ENCODE data around the gene UBXN6.

UBXN6 gene

GRCh38 chr19:4493104-4493928 is 35.7 kb upstream of the UBXN6 start:
- DNase-seq: no peak

- DNase-seq: no peak
Observed at GRCh38 chr19:4492337-4493103, 34.9 kb upstream of the UBXN6 start.

DNA sequence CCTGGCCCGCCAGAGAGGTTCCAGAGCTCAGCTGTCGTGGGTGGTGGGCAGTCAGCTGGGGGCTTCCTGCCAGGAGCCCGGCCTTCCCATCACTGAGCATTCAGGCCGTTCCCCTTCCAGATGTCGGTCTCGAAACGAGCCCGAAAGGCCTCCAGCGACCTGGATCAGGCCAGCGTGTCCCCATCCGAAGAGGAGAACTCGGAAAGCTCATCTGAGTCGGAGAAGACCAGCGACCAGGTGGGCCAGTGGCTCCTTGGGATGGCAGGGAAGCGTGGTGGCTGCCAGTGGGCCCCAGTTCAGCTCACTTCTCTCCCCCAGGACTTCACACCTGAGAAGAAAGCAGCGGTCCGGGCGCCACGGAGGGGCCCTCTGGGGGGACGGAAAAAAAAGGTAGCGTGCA is 33.9 kb upstream of the UBXN6 start:
- DNase-seq: no peak

DNA sequence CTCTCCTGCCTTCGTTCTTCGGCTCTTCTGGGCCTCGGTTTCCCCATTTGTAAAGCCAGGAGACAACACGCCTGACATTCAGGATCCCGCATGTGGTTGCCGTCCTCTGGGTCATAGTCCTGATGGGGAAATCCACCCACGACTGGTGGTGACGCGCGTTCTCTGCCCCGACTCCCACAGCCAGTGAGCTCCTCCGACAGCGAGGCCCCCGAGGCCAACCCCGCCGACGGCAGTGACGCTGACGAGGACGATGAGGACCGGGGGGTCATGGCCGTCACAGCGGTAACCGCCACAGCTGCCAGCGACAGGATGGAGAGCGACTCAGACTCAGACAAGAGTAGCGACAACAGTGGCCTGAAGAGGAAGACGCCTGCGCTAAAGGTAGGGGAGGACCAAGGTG is 30.9 kb upstream of the UBXN6 start:
- DNase-seq: no peak

DNA sequence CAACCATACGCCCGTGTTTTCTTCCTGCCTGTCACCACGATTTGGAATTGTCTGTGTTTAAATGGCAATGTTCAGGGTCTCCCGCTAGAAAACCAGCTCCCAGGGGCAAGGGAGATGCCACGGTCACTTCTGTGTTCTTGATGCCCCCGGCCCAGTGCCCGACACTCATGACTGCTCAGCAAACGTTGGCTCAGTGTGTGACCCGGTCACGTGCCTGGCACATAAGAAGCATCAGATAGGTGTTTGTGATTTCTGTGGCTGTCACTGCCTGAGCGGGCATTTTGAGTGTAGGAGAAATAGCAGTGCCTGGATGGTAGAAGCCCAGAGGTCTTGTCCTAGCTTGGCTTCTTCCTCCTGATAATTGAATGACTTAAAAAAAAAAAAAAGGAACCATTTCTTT is 30.0 kb upstream of the UBXN6 start:
- no peak for DNase-seq

DNA sequence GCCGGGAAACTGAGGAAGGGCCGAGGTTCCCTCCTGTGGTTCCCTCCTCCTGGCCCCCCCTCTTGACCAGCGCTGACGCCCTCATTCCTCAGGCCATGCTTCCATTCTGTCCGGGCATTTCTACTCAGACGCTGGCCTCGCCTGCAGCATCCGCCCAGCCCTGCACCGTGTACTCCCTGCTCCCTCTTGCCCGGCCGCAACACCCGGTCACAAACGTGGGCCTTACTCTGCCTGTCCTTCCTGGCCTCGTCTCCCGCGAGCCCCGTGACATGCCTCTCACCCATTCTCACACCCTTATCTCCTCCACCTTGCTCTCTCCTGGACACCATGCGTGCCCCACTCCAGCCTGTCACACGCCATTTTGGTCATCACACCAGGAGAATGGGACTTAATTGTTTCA is 25.8 kb upstream of the UBXN6 start:
- DNase-seq: no peak

- DNase-seq: no peak
Observed at GRCh38 chr19:4482721-4483364, 25.2 kb upstream of the UBXN6 start.

- DNase-seq: no peak
Observed at GRCh38 chr19:4477034-4477801, 19.6 kb upstream of the UBXN6 start.

DNA sequence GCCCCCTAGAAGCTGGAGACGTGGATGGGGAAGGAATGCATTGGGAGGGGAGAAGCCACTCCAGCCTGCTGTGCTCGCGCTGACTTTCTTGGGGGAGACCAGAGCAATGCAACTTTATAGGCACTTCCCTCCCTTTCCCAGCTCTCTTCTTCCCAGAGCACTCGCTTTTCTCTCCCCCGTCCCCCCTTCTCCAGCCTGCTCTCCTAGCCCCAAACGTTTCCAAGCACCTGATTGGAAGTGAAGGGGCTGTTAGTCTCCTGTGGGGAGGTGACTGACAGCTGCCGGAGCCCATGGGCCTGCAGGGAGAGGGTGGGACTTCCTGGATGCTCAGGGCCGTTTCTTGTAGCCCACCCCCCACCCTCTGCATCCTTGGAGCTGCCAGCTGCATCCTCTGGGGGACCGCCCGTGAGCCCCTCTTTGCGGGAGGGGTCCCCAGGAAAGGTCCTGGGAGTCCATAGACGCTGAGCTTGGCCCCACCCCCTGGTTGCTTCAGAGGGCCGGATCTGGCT is 17.0 kb upstream of the UBXN6 start:
- DNase-seq: peak in 1 of 2 experiments; percentile 21

- DNase-seq: no peak
Observed at GRCh38 chr19:4473763-4474513, 16.3 kb upstream of the UBXN6 start.

DNA sequence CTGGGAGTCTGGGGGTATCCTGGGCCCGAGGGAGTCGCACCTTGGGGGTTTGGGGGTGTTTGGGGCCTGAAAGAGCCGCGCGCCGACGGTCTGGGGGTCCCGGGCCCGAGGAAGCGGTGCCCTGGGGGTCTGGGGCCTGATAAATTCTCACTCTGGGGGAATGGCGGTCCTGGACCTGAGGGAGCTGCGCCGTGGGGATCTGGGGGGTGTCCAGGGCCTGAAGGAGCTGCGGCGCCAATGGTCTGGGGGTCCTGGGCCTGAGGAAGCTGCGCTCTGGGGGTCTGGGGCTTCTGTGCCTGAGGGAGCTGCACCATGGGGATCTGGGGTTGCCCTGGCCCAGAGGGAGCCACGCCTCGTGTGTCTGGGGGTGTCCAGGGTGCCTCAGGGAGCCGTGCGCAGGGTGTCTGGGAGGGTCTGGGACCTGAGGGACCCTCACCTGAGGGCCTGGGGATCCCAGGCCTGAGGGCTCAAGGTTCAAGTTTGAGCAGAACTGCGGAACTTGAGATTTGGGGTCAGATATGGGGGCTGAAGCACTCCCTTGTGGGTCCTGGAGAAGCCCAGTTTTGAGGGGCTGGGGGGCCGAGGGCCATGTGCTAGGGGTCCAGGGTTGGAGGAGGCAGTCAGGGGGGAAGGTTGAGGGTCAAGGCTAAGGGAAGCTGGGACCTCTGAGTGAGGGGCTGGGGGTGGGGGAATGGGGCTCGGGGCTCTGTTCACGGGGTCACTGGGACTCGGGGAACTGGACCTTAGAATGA is 15.6 kb upstream of the UBXN6 start:
- DNase-seq: no peak

- DNase-seq: no peak
Observed at GRCh38 chr19:4472174-4472974, 14.8 kb upstream of the UBXN6 start, which contains the start of gene HDGFL2. TSS of gene HDGFL2 (plus strand) at chr19:4472297. CDS start at chr19:4472351, 54 bp downstream.

DNA sequence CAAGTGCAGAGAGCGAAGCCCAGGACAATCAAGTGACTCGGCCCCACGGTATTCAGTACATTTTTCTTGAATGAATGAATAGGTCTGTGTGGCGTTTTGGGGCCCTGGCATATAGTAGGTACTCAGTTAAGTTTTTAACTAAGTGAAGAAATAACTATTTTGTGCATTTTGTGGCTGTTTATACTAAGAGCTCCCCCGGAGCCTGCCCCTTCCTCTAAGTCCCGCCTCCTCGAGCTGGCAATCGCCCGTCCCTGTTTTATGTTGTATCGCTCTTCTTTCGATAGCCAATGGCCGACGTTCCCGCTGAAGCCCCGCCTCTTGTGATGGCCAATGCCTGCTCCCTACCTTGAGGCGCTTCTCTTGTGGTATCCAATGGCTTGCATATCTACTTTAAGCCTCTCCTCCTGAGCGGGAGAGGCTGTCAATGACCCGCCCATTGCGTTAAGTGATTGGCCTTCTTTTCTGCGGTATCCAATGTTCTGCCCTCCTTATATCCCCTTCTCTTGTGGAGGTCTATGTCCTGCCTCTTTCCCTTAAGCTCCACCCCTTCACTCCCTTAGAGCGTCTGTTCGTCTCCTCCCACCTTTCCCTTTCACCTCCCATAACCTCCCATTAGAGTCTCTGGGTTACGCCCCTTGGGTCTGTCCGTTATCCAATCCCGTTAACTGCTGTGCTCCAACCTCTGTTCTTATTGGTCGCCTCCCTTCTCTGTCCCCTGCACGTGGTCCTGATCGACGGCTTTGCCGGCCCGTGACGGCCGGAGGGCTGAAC is 14.0 kb upstream of the UBXN6 start:
- DNase-seq: peak; percentile 99 to 100

DNA sequence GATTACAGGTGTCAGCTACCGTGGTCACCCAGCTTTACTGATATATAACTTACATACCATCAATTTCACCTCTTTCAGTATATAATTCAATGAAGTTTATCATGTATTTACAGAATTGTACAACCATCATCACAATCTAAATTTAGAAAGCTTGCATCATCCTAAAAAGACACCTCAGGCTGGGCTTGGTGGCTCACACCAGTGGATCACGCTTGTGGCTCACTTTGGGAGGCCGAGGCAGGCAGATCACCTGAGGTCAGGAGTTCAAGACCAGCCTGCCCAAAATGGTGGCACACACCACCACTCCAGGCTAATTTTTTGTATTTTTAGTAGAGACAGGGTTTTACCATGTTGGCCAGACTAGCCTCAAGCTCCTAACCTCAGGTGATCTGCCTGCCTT is 10.2 kb upstream of the UBXN6 start:
- no peak for DNase-seq

GRCh38 chr19:4464815-4465581 is 7.4 kb upstream of the UBXN6 start:
- DNase-seq: no peak

DNA sequence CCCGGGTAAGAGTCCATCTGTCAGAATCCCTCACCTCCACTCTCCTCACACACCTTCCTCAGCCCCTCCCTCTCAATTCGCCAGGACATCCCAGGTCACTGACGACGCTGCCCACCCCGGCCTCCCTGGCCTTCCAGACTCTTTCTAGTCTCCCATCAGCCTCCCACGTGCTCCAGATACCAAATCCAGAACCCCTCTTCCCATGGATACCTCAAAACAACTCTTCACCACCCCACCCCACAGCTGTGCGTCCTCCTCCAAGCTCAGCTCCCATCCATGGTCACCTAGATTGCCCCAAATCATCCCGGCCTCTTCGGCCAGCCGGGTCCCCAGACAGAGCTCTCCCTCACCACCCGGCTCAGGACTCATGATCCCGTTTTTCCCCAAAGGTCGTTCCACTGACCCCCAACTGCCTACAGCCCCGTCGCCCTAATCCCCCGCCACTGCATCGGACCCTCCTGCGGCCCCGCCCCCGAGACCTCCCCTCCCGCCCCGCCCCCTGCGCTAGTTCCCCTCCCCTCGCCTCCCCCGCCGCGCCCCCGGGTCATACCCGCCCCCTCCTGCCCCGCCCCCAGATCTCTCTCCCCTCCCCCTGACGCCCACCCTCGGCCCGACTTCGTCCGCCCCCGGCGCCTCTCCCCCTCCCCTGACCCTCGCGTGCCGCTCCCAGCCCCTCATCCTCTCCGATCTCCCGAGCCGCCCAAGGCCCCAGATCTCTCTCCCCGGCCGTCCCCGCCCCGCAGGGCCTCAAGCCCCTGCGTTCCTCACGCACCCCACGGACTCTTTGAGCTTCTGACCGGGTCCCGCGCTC is 546 bp downstream of the UBXN6 start:
- DNase-seq: peak in 1 of 2 experiments; percentile 31

GRCh38 chr19:4456476-4456842 is 1.1 kb downstream of the UBXN6 start:
- no peak for DNase-seq
